ENCODE data around the gene IFITM2. TPM values are rescaled to one million over a fixed set of nuclear protein-coding genes. Genes with fewer than 3 reads are reported as not detected.
"Not testable (repeated sequence)": the region's sequence is repeated elsewhere in the genome, so short reads cannot be mapped to it uniquely, and the experiment has no call there.

The IFITM2 gene
- total and polyA plus RNA-seq, 4 donors: 26.3 to 132 (median 58.9) TPM

DNA sequence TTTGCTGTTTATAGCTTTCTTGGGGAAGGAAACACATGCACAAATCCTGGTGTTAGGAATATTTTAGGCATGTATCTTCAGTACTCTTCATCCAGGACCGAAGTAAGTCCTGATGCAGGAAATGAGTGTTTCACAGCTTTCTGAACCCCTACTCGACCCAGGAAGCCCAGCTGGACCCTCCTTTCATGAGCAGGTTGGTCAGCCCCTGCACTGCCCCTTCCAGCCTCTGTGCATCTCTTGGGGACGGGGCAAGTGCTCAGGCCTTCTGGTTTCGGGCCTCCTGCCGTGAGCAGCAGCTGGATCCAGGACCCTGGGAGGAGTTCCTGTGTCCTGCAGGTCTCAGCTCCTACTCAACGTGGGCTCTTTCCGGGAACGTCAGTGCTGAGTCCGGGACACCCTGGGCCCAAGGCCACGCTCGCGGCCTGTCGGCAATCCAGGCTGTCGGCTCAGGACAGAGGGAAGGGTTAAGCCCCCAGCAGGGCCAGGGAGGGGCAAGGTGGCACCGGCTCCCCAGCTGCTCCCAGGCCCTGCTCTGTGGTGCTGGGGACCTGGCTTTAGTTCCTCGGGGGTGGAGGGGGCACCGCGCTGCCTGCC is 2.5 kb downstream of the IFITM2 start:
- Histone ChIP-seq H3K27ac (ENCODE audit: low read depth, low read length) (peak overlapping the region; percentile 17), H3K27me3 (ENCODE audit: control insufficient read depth, insufficient read depth, low read length) (peaks cover 34% of the 10 kb centered on the region), H3K4me3 (ENCODE audit: low read depth, low read length) (peak overlapping the region; percentile 26), H3K4me1 (ENCODE audit: control insufficient read depth, insufficient read depth, low read length) (peaks cover 18% of the 10 kb centered on the region)
- DNase-seq (ENCODE audit: low read depth in 4 of 6, low spot score in 6 of 6); H3K9me3 ChIP-seq (ENCODE audit: control insufficient read depth, insufficient read depth, low read length); H3K36me3 ChIP-seq (ENCODE audit: control insufficient read depth, insufficient read depth, low read length): not testable (repeated sequence)
- 45% methylated on average over 2 of the region's 18 CpGs for WGBS (ENCODE audit: insufficient coverage)

- Histone ChIP-seq H3K4me1 (ENCODE audit: control insufficient read depth, insufficient read depth, low read length) (peaks cover 21% of the 10 kb centered on the region), H3K27me3 (ENCODE audit: control insufficient read depth, insufficient read depth, low read length) (peaks cover 44% of the 10 kb centered on the region)
- WGBS (ENCODE audit: insufficient coverage): no CpG with 5 or more reads among the region's 71 CpGs
- DNase-seq (ENCODE audit: low read depth in 4 of 6, low spot score in 6 of 6); H3K36me3 ChIP-seq (ENCODE audit: control insufficient read depth, insufficient read depth, low read length); H3K4me3 ChIP-seq (ENCODE audit: low read depth, low read length); H3K27ac ChIP-seq (ENCODE audit: low read depth, low read length); H3K9me3 ChIP-seq (ENCODE audit: control insufficient read depth, insufficient read depth, low read length): not testable (repeated sequence)
These were observed 3.6 kb downstream of the IFITM2 start for GRCh38 chr11:311013-311748.

DNA sequence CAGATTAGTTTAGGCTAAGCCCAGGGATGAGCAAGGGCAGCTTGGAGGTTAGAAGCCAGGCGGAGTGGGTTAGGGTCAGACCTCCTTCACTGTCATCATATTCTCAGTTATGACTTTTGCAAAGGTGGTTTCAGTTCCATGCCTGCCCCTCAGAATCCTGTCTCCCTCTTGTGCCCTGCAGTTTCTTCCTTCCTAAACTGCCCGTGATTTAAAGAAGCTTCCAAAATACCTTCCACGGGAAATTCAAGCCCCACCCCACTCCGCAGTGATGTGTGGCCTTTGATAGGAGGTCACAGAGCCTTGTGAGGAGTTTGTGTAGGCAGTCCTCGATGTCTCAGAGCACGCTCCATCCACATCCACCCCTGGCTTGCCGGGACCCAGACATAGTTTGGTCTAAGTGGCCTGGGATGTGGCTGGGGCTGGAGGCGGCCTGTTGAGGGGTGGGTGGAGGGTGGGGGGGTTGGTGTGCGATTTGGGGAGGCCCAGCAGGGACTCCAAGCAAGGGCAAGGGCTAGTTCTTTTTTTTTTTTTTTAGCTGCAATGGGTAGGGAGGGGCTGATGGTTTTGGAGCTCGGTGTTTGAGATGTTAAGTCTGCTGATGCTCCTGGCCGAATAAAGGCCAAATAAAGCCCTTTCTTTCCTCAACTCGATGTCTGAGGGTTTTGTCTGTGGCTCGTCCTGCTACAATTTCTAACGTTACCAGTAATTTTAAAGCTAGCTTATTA is 4.6 kb downstream of the IFITM2 start:
- Histone ChIP-seq H3K27me3 (ENCODE audit: control insufficient read depth, insufficient read depth, low read length) (peaks cover 55% of the 10 kb centered on the region), H3K4me1 (ENCODE audit: control insufficient read depth, insufficient read depth, low read length) (peaks cover 21% of the 10 kb centered on the region), H3K4me3 (ENCODE audit: low read depth, low read length) (no peak overlapping the region), H3K36me3 (ENCODE audit: control insufficient read depth, insufficient read depth, low read length) (no peaks in the 10 kb centered on the region), H3K27ac (ENCODE audit: low read depth, low read length) (no peak overlapping the region), H3K9me3 (ENCODE audit: control insufficient read depth, insufficient read depth, low read length) (no peaks in the 10 kb centered on the region)
- DNase-seq (ENCODE audit: low read depth in 4 of 6, low spot score in 6 of 6): no peak
- 93% methylated on average over 2 of the region's 14 CpGs for WGBS (ENCODE audit: insufficient coverage)

DNA sequence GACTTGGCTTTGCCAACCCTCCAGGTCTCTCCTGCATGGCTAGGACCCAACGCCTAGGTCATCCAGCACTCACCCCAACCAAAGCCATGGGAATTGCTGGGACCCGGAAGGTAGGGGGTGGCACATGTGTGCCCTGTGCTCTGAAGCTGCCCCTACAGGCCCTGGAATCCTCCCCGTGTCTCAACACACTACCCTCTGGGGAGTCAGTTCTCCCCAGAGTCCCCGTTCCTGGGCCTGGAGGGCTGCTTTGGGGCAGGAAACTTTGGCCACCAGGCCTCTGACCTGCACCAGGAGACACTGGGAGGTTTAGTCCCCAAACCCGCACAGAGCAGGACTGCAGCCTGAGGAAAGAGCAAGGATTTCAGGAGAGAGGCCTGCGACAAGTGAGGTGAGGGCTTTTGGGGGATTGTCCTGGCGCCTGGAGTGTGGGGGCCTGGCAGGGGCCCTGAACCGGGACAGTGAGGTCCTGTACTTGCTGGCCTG is 5.7 kb downstream of the IFITM2 start:
- H3K27ac ChIP-seq (ENCODE audit: low read depth, low read length): peak overlapping the region; percentile 49
- H3K36me3 ChIP-seq (ENCODE audit: control insufficient read depth, insufficient read depth, low read length): no peaks in the 10 kb centered on the region
- H3K4me3 ChIP-seq (ENCODE audit: low read depth, low read length): no peak overlapping the region
- H3K4me1 ChIP-seq (ENCODE audit: control insufficient read depth, insufficient read depth, low read length): peaks cover 20% of the 10 kb centered on the region
- H3K9me3 ChIP-seq (ENCODE audit: control insufficient read depth, insufficient read depth, low read length): no peaks in the 10 kb centered on the region
- no peak for DNase-seq (ENCODE audit: low read depth in 4 of 6, low spot score in 6 of 6)
- 46% methylated on average over 7 of the region's 8 CpGs for WGBS (ENCODE audit: insufficient coverage)
- H3K27me3 ChIP-seq (ENCODE audit: control insufficient read depth, insufficient read depth, low read length): peaks cover 59% of the 10 kb centered on the region

GRCh38 chr11:313787-314553 is 6.4 kb downstream of the IFITM2 start, which contains the start of gene IFITM1:
IFITM1 (plus strand) TSS chr11:314040; CDS start chr11:314171, 131 bp downstream.
- 29% methylated on average over 16 of the region's 18 CpGs for WGBS (ENCODE audit: insufficient coverage)
- Histone ChIP-seq H3K4me1 (ENCODE audit: control insufficient read depth, insufficient read depth, low read length) (peaks cover 20% of the 10 kb centered on the region), H3K36me3 (ENCODE audit: control insufficient read depth, insufficient read depth, low read length) (no peaks in the 10 kb centered on the region), H3K27ac (ENCODE audit: low read depth, low read length) (peak within 1 kb of the TSS; percentile 49), H3K4me3 (ENCODE audit: low read depth, low read length) (peak within 1 kb of the TSS; percentile 6), H3K27me3 (ENCODE audit: control insufficient read depth, insufficient read depth, low read length) (peaks cover 59% of the 10 kb centered on the region), H3K9me3 (ENCODE audit: control insufficient read depth, insufficient read depth, low read length) (no peaks in the 10 kb centered on the region)
- DNase-seq (ENCODE audit: low read depth in 4 of 6, low spot score in 6 of 6): peak in 1 of 6 donors; percentile 54

DNA sequence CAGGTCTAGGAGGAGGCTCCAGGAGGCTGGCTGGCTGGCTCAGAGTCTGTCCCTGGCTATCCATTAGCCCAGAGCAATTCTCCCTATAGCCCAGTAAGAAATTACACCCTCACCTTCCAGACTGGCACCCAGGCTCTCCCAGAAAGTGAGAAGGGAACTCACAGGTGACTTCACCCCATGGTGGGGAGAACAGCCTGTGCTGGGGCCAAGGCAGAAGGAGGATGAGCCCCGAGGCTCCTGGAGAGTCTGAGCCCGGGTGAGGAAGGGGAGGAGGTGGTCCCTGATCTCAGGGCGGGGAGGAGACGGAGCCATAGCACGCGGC is 6.9 kb downstream of the IFITM2 start:
- no CpG with 5 or more reads among the region's 6 CpGs for WGBS (ENCODE audit: insufficient coverage)
- H3K9me3 ChIP-seq (ENCODE audit: control insufficient read depth, insufficient read depth, low read length); H3K27ac ChIP-seq (ENCODE audit: low read depth, low read length); H3K36me3 ChIP-seq (ENCODE audit: control insufficient read depth, insufficient read depth, low read length); DNase-seq (ENCODE audit: low read depth in 4 of 6, low spot score in 6 of 6): not testable (repeated sequence)
- H3K4me1 ChIP-seq (ENCODE audit: control insufficient read depth, insufficient read depth, low read length): peaks cover 23% of the 10 kb centered on the region
- H3K27me3 ChIP-seq (ENCODE audit: control insufficient read depth, insufficient read depth, low read length): peaks cover 57% of the 10 kb centered on the region
- H3K4me3 ChIP-seq (ENCODE audit: low read depth, low read length): peak overlapping the region; percentile 6

GRCh38 chr11:315051-315481 is 7.5 kb downstream of the IFITM2 start:
- Histone ChIP-seq H3K27me3 (ENCODE audit: control insufficient read depth, insufficient read depth, low read length) (peaks cover 58% of the 10 kb centered on the region), H3K4me3 (ENCODE audit: low read depth, low read length) (peak overlapping the region; percentile 16), H3K9me3 (ENCODE audit: control insufficient read depth, insufficient read depth, low read length) (no peaks in the 10 kb centered on the region), H3K27ac (ENCODE audit: low read depth, low read length) (no peak overlapping the region), H3K4me1 (ENCODE audit: control insufficient read depth, insufficient read depth, low read length) (peaks cover 25% of the 10 kb centered on the region), H3K36me3 (ENCODE audit: control insufficient read depth, insufficient read depth, low read length) (peaks cover 2% of the 10 kb centered on the region)
- 53% methylated on average over 6 of the region's 9 CpGs for WGBS (ENCODE audit: insufficient coverage)
- no peak for DNase-seq (ENCODE audit: low read depth in 4 of 6, low spot score in 6 of 6)

GRCh38 chr11:315516-315994 is 7.9 kb downstream of the IFITM2 start:
- Histone ChIP-seq H3K4me1 (ENCODE audit: control insufficient read depth, insufficient read depth, low read length) (peaks cover 25% of the 10 kb centered on the region), H3K4me3 (ENCODE audit: low read depth, low read length) (peak overlapping the region; percentile 16), H3K27ac (ENCODE audit: low read depth, low read length) (no peak overlapping the region), H3K9me3 (ENCODE audit: control insufficient read depth, insufficient read depth, low read length) (no peaks in the 10 kb centered on the region), H3K27me3 (ENCODE audit: control insufficient read depth, insufficient read depth, low read length) (peaks cover 58% of the 10 kb centered on the region), H3K36me3 (ENCODE audit: control insufficient read depth, insufficient read depth, low read length) (peaks cover 2% of the 10 kb centered on the region)
- no peak for DNase-seq (ENCODE audit: low read depth in 4 of 6, low spot score in 6 of 6)
- 14% methylated on average over 32 of the region's 32 CpGs for WGBS (ENCODE audit: insufficient coverage)
